A549 (cell line): Measurements from ENCODE around the gene FGF14. TPM values are rescaled to one million over a fixed set of nuclear protein-coding genes. Genes with fewer than 3 reads are reported as not detected.

Experiments
- ATAC-seq, 2 experiments: fragments of 200-7000 bp in 1 of 2; fragments of >200 bp in 1 of 2; cut with Nextera tagmentation in 1 of 2; cut with Tn5 transposase in 1 of 2; 3 replicates each; pipeline versions ENCODE4 v1.8.0 to v1.9.1; 2018 to 2020; ENCODE audit warnings: mild to moderate bottlenecking in 1 of 2, moderate library complexity in 1 of 2
- CTCF ChIA-PET: fragments of 300-600 bp; sonication (Branson Sonifier 250); formaldehyde crosslinking; extraction: SDS; loops from one replicate; lab custom pipeline; 2021; ENCODE audit warnings: antibody characterized with exemption, inconsistent platforms; lab: Yijun Ruan, JAX
- POLR2A ChIA-PET: fragments of 350-600 bp; formaldehyde crosslinking; extraction: SDS; loops from one replicate; lab custom pipeline; 2021; ENCODE audit warnings: antibody characterized with exemption, inconsistent platforms; lab: Yijun Ruan, JAX
- DNase-seq, 2 experiments: peaks; one replicate each; pipeline versions ENCODE4 v3.0.0 to v3.0.0-alpha.2; 2011 to 2016; ENCODE audit warnings: low read depth in 1 of 2, low spot score in 1 of 2
- FAIRE-seq: peaks from 2 replicates; lab custom pipeline; 2011; peaks lifted over from hg19 to GRCh38; lab: Jason Lieb, UNC
- H3K27ac ChIP-seq, 2 experiments: fragments of >200 bp; sonication (Bioruptor Twin); formaldehyde crosslinking; 3 replicates each; pipeline ENCODE4 v1.5.1; 2016 to 2017
- H3K4me1 ChIP-seq: fragments of >200 bp; sonication (Bioruptor Twin); formaldehyde crosslinking; 3 replicates; pipeline ENCODE4 v1.6.1; 2016
- H3K4me2 ChIP-seq: fragments of >200 bp; sonication (Bioruptor Twin); formaldehyde crosslinking; 3 replicates; pipeline ENCODE4 v1.6.1; 2016
- H3K4me3 ChIP-seq: fragments of >200 bp; sonication (Bioruptor Twin); formaldehyde crosslinking; 3 replicates; pipeline ENCODE4 v1.5.1; 2016
- H3K9me3 ChIP-seq: fragments of >200 bp; sonication (Bioruptor Twin); formaldehyde crosslinking; 3 replicates; pipeline ENCODE4 v1.6.1; 2016
- ATOH8 ChIP-seq: fragments of 250-450 bp; sonication (Bioruptor Pico); IDR thresholded peaks from 2 replicates; pipeline ENCODE4 v1.5.0; 2020; ENCODE audit warnings: low read depth, mild to moderate bottlenecking, moderate library complexity
- BCL3 ChIP-seq: fragments of >200 bp; sonication (Bioruptor Twin); formaldehyde crosslinking; IDR thresholded peaks from 3 replicates; pipeline ENCODE4 v1.6.1; 2016
- BHLHE40 ChIP-seq: IDR thresholded peaks from 2 replicates; pipeline ENCODE4 v1.6.1; 2012; ENCODE audit warnings: low read depth, low read length, inconsistent platforms
- CBX8 ChIP-seq: fragments of 200-600 bp; sonication (generic); IDR thresholded peaks from 2 replicates; pipeline ENCODE4 v1.6.1; 2016
- CEBPB ChIP-seq, 2 experiments: fragments of >200 bp in 1 of 2; sonication (Bioruptor Twin) in 1 of 2; formaldehyde crosslinking in 1 of 2; IDR thresholded peaks; 2 replicates each; pipeline ENCODE4 v1.6.1; 2012 to 2016
- CHD4 ChIP-seq: fragments of 200-600 bp; sonication (generic); IDR thresholded peaks from 2 replicates; pipeline ENCODE4 v1.6.1; 2016; ENCODE audit warnings: antibody characterized with exemption, mild to moderate bottlenecking, borderline replicate concordance
- CTCF ChIP-seq: fragments of >200 bp; sonication (Bioruptor Twin); formaldehyde crosslinking; IDR thresholded peaks from 3 replicates; pipeline ENCODE4 v1.5.1; 2016
- EHMT2 ChIP-seq: fragments of 200-600 bp; sonication (generic); IDR thresholded peaks from 2 replicates; pipeline ENCODE4 v1.6.1; 2016; ENCODE audit warnings: antibody characterized with exemption, low read depth, mild to moderate bottlenecking, moderate library complexity
- ELK1 ChIP-seq: fragments of 150-350 bp; IDR thresholded peaks from 2 replicates; pipeline ENCODE4 v1.6.1; 2014; ENCODE audit warnings: low read depth, mild to moderate bottlenecking, low read length
- ESRRA ChIP-seq: fragments of 150-350 bp; IDR thresholded peaks from 2 replicates; pipeline ENCODE4 v1.6.1; 2014; ENCODE audit warnings: mild to moderate bottlenecking, low read length, borderline replicate concordance
- FOXS1 ChIP-seq: fragments of 250-450 bp; sonication (Bioruptor Pico); IDR thresholded peaks from 2 replicates; pipeline ENCODE4 v1.5.0; 2020; ENCODE audit warnings: mild to moderate bottlenecking, moderate library complexity
- HOXA7 ChIP-seq: fragments of 250-450 bp; sonication (Bioruptor Pico); IDR thresholded peaks from 2 replicates; pipeline ENCODE4 v1.5.0; 2020; ENCODE audit warnings: mild to moderate bottlenecking, moderate library complexity
- HOXB13 ChIP-seq: fragments of 250-450 bp; sonication (Bioruptor Pico); IDR thresholded peaks from 2 replicates; pipeline ENCODE4 v1.5.0; 2020; ENCODE audit warnings: low read depth, mild to moderate bottlenecking, moderate library complexity
- HOXB5 ChIP-seq: fragments of 250-450 bp; sonication (Bioruptor Pico); IDR thresholded peaks from 2 replicates; pipeline ENCODE4 v1.5.0; 2020; ENCODE audit warnings: mild to moderate bottlenecking, moderate library complexity
- JUN ChIP-seq, 2 experiments: fragments of >200 bp; sonication (Bioruptor Twin); formaldehyde crosslinking; IDR thresholded peaks; 2 replicates in 1 of 2; 3 replicates in 1 of 2; pipeline ENCODE4 v1.6.1; 2016 to 2017
- KDM1A ChIP-seq: fragments of 200-600 bp; sonication (generic); IDR thresholded peaks from 2 replicates; pipeline ENCODE4 v1.6.1; 2016; ENCODE audit warnings: low read depth, mild to moderate bottlenecking
- KDM5A ChIP-seq: fragments of 200-600 bp; sonication (generic); IDR thresholded peaks from 2 replicates; pipeline ENCODE4 v1.6.1; 2016; ENCODE audit warnings: antibody characterized with exemption, mild to moderate bottlenecking
- MAFK ChIP-seq: fragments of 450-650 bp; IDR thresholded peaks from 2 replicates; pipeline ENCODE4 v1.6.1; 2014; ENCODE audit not compliant: partially characterized antibody
- MAX ChIP-seq: IDR thresholded peaks from 2 replicates; pipeline ENCODE4 v1.6.1; 2012
- NFE2L2 ChIP-seq: fragments of 150-350 bp; conservative IDR thresholded peaks from 2 replicates; pipeline ENCODE4 v1.6.1; 2014; ENCODE audit warnings: low read length
- NPAS2 ChIP-seq: fragments of 250-450 bp; sonication (Bioruptor Pico); IDR thresholded peaks from 2 replicates; pipeline ENCODE4 v1.8.0; 2022; ENCODE audit warnings: mild to moderate bottlenecking, moderate library complexity, borderline replicate concordance
- NR3C1 ChIP-seq: fragments of >200 bp; sonication (Bioruptor Twin); formaldehyde crosslinking; IDR thresholded peaks from 3 replicates; pipeline ENCODE4 v1.6.1; 2017
- PHF8 ChIP-seq: fragments of 200-600 bp; sonication (generic); IDR thresholded peaks from 2 replicates; pipeline ENCODE4 v1.6.1; 2016; ENCODE audit warnings: low read depth, mild to moderate bottlenecking, antibody characterized with exemption, moderate library complexity, borderline replicate concordance
- POLR2A ChIP-seq: IDR thresholded peaks from 2 replicates; pipeline ENCODE4 v1.6.1; 2012; ENCODE audit warnings: mild to moderate bottlenecking, low read length
- RAD21 ChIP-seq, 2 experiments: fragments of >200 bp in 1 of 2; sonication (Bioruptor Twin) in 1 of 2; formaldehyde crosslinking in 1 of 2; IDR thresholded peaks in 1 of 2; conservative IDR thresholded peaks in 1 of 2; 2 replicates in 1 of 2; 3 replicates in 1 of 2; pipeline ENCODE4 v1.6.1; 2012 to 2018; ENCODE audit warnings: inconsistent platforms in 1 of 2
- TFCP2L1 ChIP-seq: fragments of 250-450 bp; sonication (Bioruptor Pico); IDR thresholded peaks from 2 replicates; pipeline ENCODE4 v1.5.0; 2021; ENCODE audit warnings: mild to moderate bottlenecking
- TP53 ChIP-seq: fragments of 250-450 bp; sonication (Bioruptor Pico); IDR thresholded peaks from 2 replicates; pipeline ENCODE4 v1.5.0; 2021; ENCODE audit warnings: mild to moderate bottlenecking, moderate library complexity
- ZFP36 ChIP-seq: fragments of 450-650 bp; IDR thresholded peaks from 2 replicates; pipeline ENCODE4 v1.6.1; 2014; ENCODE audit warnings: borderline replicate concordance; ENCODE audit not compliant: partially characterized antibody
- ZSCAN20 ChIP-seq: fragments of 250-450 bp; sonication (Bioruptor Pico); IDR thresholded peaks from 2 replicates; pipeline ENCODE4 v1.8.0; 2022; ENCODE audit warnings: mild to moderate bottlenecking, moderate library complexity
- WGBS: methylation state at CpG from one replicate; pipeline ENCODE4 v1.1.6; 2017; ENCODE audit errors: missing lambda C conversion rate; 5-methylcytosine and 5-hydroxymethylcytosine counted together
- polyA plus RNA-seq, 4 experiments: library from polyadenylated mRNA; depleted of rRNA in 3 of 4; stranded (reverse); fragments of >200 nt; fragmentation: RNase III in 1 of 4; extraction: RNeasy Plus Mini Kit Qiagen cat#74134 plus additional on column Dnase treatment in 1 of 4; gene quantifications; 2 replicates in 3 of 4; 3 replicates in 1 of 4; pipeline ENCODE4 v1.2.3, GENCODE V29; 2011 to 2017
- TF ChIP-seq, protein P1 (sequence below): IDR thresholded peaks from 2 replicates; pipeline ENCODE4 v1.6.1; 2012

FGF14 gene
- polyA plus RNA-seq, 2 of the 4 experiments (the other 2 are of a cell fraction): not detected

DNA sequence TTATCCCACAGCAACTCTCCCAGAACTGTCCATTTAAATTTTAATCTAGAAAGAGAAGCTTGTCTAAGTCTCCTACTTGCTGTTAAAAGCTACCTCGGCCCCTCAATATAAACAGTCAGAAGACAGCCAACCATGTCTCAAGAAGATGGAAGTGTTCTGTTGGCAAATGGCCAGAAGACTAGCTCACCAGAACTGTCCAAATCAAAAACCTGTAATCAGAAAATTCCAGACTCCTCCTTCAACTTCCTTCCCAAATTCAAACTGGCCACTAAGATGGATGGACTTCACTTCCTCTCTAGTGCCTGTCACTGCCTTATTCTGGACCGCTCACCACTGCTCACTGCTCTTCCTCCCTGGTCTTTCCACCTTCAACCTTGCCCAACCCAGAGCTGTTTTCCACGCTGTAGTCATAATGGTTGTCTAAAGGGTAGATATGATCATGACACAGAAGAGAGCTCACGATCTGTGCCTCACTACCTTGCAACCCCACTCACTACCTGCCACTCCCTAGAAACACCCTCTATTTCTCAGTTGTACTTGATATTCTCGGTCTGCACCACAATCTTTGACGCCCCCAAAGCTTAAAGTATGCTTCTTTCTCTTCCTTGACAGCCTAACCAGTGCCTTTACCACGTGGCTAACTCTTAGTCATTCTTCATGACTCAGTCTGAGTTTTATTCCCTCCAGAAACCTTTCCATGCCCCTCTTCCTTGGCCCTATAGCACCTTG is 9.2 kb downstream of the FGF14 start:
- no peaks in the 10 kb centered on the region for H3K4me1 ChIP-seq
- no peaks in the 10 kb centered on the region for H3K9me3 ChIP-seq
- no peak for DNase-seq
- 62% methylated on average over 7 of the region's 7 CpGs for WGBS
- CTCF ChIA-PET: no interaction called here
- POLR2A ChIA-PET: no interaction called here
- no peak overlapping the region for H3K4me2 ChIP-seq
- TF ChIP-seq FOXS1 (CRISPR knock-in tag) (no peak), CHD4 (no peak), BHLHE40 (no peak), HOXB13 (no peak), ESRRA (no peak), ZFP36 (no peak), KDM5A (no peak), NFE2L2 (no peak), POLR2A (no peak), CBX8 (no peak), ELK1 (no peak), CEBPB (IDR thresholded peaks at IDR 0.05) (no peak), RAD21 (conservative IDR thresholded peaks at IDR 0.05 in 1 of 2, IDR thresholded peaks at IDR 0.05 in 1 of 2) (no peak), MAFK (no peak), TP53 (CRISPR knock-in tag) (no peak), HOXA7 (CRISPR knock-in tag) (no peak)
- TF ChIP-seq, protein P1, sequence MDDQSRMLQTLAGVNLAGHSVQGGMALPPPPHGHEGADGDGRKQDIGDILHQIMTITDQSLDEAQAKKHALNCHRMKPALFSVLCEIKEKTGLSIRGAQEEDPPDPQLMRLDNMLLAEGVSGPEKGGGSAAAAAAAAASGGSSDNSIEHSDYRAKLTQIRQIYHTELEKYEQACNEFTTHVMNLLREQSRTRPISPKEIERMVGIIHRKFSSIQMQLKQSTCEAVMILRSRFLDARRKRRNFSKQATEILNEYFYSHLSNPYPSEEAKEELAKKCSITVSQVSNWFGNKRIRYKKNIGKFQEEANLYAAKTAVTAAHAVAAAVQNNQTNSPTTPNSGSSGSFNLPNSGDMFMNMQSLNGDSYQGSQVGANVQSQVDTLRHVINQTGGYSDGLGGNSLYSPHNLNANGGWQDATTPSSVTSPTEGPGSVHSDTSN: no peak
- no peak overlapping the region for H3K4me3 ChIP-seq
- no peak for ATAC-seq
- no peak overlapping the region for H3K27ac ChIP-seq
- FAIRE-seq: no peak

DNA sequence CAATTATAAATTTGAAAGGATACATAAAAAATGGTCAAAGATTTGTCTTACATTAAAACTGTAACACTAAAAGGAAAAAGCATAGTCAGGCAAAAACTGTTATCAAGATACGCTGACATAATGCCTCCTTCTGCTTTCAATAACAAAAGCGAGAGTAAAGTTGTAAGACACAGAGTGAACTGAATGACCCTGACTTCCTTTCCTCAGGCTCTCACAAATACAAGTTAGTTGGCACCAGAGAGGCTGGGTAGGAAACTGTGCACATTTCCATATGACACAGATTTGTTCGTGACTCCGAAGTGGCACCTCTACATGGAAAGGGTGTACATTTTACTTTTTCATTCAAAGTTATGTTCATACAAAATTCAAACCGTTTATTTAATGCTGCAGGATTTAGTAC is 15.4 kb downstream of the FGF14 start:
- ATAC-seq (no peak), DNase-seq (no peak), FAIRE-seq (no peak)
- H3K9me3 ChIP-seq: no peaks in the 10 kb centered on the region
- CTCF ChIA-PET: no interaction called here
- no peak overlapping the region for H3K4me3 ChIP-seq
- TF ChIP-seq CHD4 (no peak), TFCP2L1 (CRISPR knock-in tag) (no peak), ESRRA (no peak), NR3C1 (no peak), TP53 (CRISPR knock-in tag) (no peak)
- H3K4me2 ChIP-seq: no peak overlapping the region
- POLR2A ChIA-PET: no interaction called here
- no peaks in the 10 kb centered on the region for H3K4me1 ChIP-seq
- H3K27ac ChIP-seq: no peak overlapping the region
- WGBS: 46% methylated on average over 5 of the region's 5 CpGs

DNA sequence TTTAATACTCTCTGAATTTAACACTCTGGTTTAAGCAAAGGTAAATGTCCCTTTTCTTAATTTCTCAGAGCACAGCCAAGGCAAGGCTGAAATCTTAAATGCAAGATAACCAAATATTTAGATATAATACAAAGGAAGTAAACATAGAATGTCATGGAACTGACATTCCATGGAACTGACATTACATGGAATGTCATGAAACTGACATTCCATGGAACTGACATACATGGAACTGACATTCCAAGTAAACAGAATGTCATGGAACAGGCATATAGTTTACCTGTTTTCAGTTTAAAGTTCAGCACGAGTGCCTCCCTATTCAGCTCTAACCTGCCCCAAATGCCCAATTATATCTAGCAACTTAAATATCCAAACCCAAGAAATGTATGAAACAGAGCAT is 21.8 kb downstream of the FGF14 start:
- H3K4me3 ChIP-seq: no peak overlapping the region
- no peak overlapping the region for H3K27ac ChIP-seq
- no peak overlapping the region for H3K4me2 ChIP-seq
- H3K4me1 ChIP-seq: no peaks in the 10 kb centered on the region
- ATAC-seq (no peak), FAIRE-seq (no peak), DNase-seq (no peak)
- no peaks in the 10 kb centered on the region for H3K9me3 ChIP-seq
- ChIA-PET CTCF (no interaction called here), POLR2A (no interaction called here)
- WGBS: 7% methylated on average over 1 of the region's 1 CpG
- TF ChIP-seq BCL3: no peak
- no peak for TF ChIP-seq PHF8
- TF ChIP-seq JUN (IDR thresholded peaks at IDR 0.05): no peak
- TF ChIP-seq NPAS2 (CRISPR knock-in tag): no peak
- no peak for TF ChIP-seq MAX
- no peak for TF ChIP-seq EHMT2
- TF ChIP-seq ATOH8: no peak
- TF ChIP-seq ZSCAN20: no peak
- no peak for TF ChIP-seq POLR2A
- TF ChIP-seq KDM1A: no peak
- TF ChIP-seq RAD21 (conservative IDR thresholded peaks at IDR 0.05 in 1 of 2, IDR thresholded peaks at IDR 0.05 in 1 of 2): no peak
- TF ChIP-seq HOXB5 (CRISPR knock-in tag): no peak
- no peak for TF ChIP-seq CTCF
